GM19023 (cell line): Measurements from ENCODE around the gene MORC3.
"Not testable (repeated sequence)": the region's sequence is repeated elsewhere in the genome, so short reads cannot be mapped to it uniquely, and the experiment has no call there.

Source experiments
- ATAC-seq: cut with Tn5 transposase; IDR thresholded peaks from one replicate; pipeline ENCODE4 v1.9.1; 2021; ENCODE audit warnings: mild to moderate bottlenecking, moderate library complexity; ENCODE audit not compliant: unreplicated experiment

Gene MORC3

GRCh38 chr21:36319767-36320420 is at the start of gene MORC3:
TSS of gene MORC3 (plus strand) at chr21:36320197. CDS start at chr21:36320265, 68 bp downstream.
- peak; percentile 83 for ATAC-seq

GRCh38 chr21:36270786-36271695 is 49.0 kb upstream of the MORC3 start:
- not testable (repeated sequence) for ATAC-seq

- ATAC-seq, result no peak
Observed at GRCh38 chr21:36274128-36274527, 45.9 kb upstream of the MORC3 start.

GRCh38 chr21:36282568-36283230 is 37.3 kb upstream of the MORC3 start:
- no peak for ATAC-seq

- ATAC-seq, result not testable (repeated sequence)
Observed at GRCh38 chr21:36283231-36283622, 36.8 kb upstream of the MORC3 start.

GRCh38 chr21:36288651-36289243 is 31.2 kb upstream of the MORC3 start:
- peak; percentile 17 for ATAC-seq

GRCh38 chr21:36291509-36291908 is 28.5 kb upstream of the MORC3 start:
- no peak for ATAC-seq

- ATAC-seq, result no peak
Observed at GRCh38 chr21:36297406-36297937, 22.5 kb upstream of the MORC3 start.

GRCh38 chr21:36297938-36298572 is 21.9 kb upstream of the MORC3 start:
- peak; percentile 99 for ATAC-seq

GRCh38 chr21:36306872-36307534 is 13.0 kb upstream of the MORC3 start:
- ATAC-seq, result no peak

GRCh38 chr21:36310016-36310415 is 10.0 kb upstream of the MORC3 start:
- ATAC-seq, result peak; percentile 88

- not testable (repeated sequence) for ATAC-seq
Observed at GRCh38 chr21:36313446-36313845, 6.6 kb upstream of the MORC3 start.

- ATAC-seq, result not testable (repeated sequence)
Observed at GRCh38 chr21:36316045-36316444, 4.0 kb upstream of the MORC3 start.

- no peak for ATAC-seq
Observed at GRCh38 chr21:36316872-36317484, 3.0 kb upstream of the MORC3 start.

- ATAC-seq, result not testable (repeated sequence)
Observed at GRCh38 chr21:36319406-36319766, 611 bp upstream of the MORC3 start.

GRCh38 chr21:36320421-36321324 is 676 bp downstream of the MORC3 start:
- peak; percentile 50 for ATAC-seq

GRCh38 chr21:36321325-36322082 is 1.5 kb downstream of the MORC3 start:
- no peak for ATAC-seq

- ATAC-seq, result no peak
Observed at GRCh38 chr21:36322083-36322424, 2.1 kb downstream of the MORC3 start.
